NCI-H2171 (cell line): ENCODE results near the gene DTNBP1.

Experiments
- DNase-seq: peaks from one replicate; lab custom pipeline; 2025; lab: John Stamatoyannopoulos, UW

DTNBP1 gene

GRCh38 chr6:15479761-15480160 is 183.1 kb downstream of the DTNBP1 start:
- DNase-seq: no peak

DNA sequence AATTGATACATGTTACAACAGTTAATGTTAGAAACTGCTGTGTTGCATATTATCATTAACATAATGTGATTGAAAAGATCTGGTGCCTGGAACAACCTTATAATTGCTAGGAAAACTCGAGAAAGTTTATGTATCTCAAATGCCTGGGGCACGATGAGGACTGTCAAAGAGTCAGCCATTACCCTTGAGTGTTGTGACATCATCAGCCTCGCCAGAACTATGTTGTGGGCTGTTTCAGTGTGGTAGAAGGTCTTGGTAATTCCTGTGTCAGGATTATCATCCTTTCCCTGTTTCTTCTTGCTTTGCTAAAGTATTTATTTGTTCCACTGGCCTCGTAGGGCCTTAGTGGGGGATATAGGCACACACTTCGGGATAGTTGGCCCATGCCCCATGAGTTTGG is 185.1 kb downstream of the DTNBP1 start:
- no peak for DNase-seq

GRCh38 chr6:15476631-15477380 is 186.0 kb downstream of the DTNBP1 start:
- DNase-seq: no peak

- no peak for DNase-seq
Measured at GRCh38 chr6:15475872-15476271, 187.0 kb downstream of the DTNBP1 start.

GRCh38 chr6:15475261-15475660 is 187.6 kb downstream of the DTNBP1 start:
- no peak for DNase-seq

- no peak for DNase-seq
Measured at GRCh38 chr6:15474196-15474595, 188.6 kb downstream of the DTNBP1 start.

GRCh38 chr6:15473741-15474161 is 189.1 kb downstream of the DTNBP1 start:
- no peak for DNase-seq

DNA sequence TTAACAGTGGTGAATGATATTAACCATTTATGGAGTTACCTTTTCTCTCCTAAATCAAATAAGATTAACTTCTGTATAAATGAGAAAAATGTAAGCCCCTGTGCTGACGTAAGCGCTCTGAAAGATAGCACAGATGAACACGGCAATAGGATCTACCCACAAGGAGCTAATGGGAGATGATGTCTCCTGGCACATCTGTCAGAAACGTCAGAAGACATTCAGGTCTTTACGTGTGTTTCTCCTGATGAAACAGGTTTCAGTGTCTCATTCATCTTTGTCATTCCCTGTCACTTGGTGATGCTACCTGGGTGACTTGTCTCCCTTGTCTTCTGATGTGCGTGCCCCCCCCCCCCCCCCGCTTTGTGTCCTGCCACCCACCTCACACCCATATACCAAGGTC is 189.7 kb downstream of the DTNBP1 start:
- no peak for DNase-seq
